PFSK-1 (cell line): Measurements from ENCODE around the gene ARR3.

ENCODE experiments used
- FOXP2 ChIP-seq: optimal IDR thresholded peaks from 2 replicates; pipeline ENCODE3; 2011; ENCODE audit warnings: borderline replicate concordance, control low read depth, inconsistent platforms; ENCODE audit not compliant: insufficient read depth; ENCODE audit errors: extremely low read length, extremely low read depth
- POLR2AphosphoS5 ChIP-seq: IDR thresholded peaks from 2 replicates; pipeline ENCODE4 v1.6.1; 2012; ENCODE audit warnings: low read depth, mild to moderate bottlenecking, control low read depth, low read length, moderate library complexity
- SIN3A ChIP-seq: IDR thresholded peaks from 2 replicates; pipeline ENCODE4 v1.6.1; 2012; ENCODE audit warnings: mild to moderate bottlenecking, low read length, moderate library complexity, borderline replicate concordance; ENCODE audit not compliant: insufficient read depth
- TAF1 ChIP-seq: IDR thresholded peaks from 2 replicates; pipeline ENCODE4 v1.6.1; 2012; ENCODE audit warnings: low read length, control low read depth, borderline replicate concordance; ENCODE audit not compliant: insufficient read depth
- TF ChIP-seq, protein P1 (sequence below), 2 experiments: IDR thresholded peaks; 2 replicates each; pipeline versions ENCODE4 v1.6.1 to v1.8.0; 2011 to 2012; ENCODE audit warnings: low read depth in 2 of 2, low read length in 2 of 2, control low read depth in 1 of 2, inconsistent platforms in 1 of 2, mild to moderate bottlenecking in 1 of 2, moderate library complexity in 1 of 2; ENCODE audit not compliant: insufficient read depth in 1 of 2

DNA sequence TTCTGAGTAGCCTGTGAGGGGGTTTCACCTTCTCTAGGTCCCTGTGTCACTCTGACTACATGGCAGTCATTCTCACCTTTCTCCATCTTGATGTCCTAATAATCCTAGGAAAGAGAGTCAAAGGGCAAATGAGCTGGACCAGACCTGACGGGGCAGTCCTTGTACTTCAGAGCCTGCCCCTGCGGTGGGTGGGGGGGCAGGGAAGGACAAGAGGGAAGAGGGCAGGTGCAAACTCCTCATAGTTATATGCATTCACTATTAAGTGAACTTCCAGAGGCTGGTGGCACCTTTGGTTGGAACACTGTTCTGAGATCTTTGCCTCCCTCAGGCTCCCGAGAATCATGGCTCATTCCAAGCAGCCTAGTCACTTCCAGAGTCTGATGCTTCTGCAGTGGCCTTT is 33.8 kb upstream of the ARR3 start, which contains the start of gene AWAT1:
- TF ChIP-seq SIN3A = no peak
- TF ChIP-seq, protein P1, sequence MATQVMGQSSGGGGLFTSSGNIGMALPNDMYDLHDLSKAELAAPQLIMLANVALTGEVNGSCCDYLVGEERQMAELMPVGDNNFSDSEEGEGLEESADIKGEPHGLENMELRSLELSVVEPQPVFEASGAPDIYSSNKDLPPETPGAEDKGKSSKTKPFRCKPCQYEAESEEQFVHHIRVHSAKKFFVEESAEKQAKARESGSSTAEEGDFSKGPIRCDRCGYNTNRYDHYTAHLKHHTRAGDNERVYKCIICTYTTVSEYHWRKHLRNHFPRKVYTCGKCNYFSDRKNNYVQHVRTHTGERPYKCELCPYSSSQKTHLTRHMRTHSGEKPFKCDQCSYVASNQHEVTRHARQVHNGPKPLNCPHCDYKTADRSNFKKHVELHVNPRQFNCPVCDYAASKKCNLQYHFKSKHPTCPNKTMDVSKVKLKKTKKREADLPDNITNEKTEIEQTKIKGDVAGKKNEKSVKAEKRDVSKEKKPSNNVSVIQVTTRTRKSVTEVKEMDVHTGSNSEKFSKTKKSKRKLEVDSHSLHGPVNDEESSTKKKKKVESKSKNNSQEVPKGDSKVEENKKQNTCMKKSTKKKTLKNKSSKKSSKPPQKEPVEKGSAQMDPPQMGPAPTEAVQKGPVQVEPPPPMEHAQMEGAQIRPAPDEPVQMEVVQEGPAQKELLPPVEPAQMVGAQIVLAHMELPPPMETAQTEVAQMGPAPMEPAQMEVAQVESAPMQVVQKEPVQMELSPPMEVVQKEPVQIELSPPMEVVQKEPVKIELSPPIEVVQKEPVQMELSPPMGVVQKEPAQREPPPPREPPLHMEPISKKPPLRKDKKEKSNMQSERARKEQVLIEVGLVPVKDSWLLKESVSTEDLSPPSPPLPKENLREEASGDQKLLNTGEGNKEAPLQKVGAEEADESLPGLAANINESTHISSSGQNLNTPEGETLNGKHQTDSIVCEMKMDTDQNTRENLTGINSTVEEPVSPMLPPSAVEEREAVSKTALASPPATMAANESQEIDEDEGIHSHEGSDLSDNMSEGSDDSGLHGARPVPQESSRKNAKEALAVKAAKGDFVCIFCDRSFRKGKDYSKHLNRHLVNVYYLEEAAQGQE (IDR thresholded peaks at IDR 0.05; ENCODE audit: insufficient read depth in 1 of 2, low read depth in 2 of 2, low read length in 2 of 2) = no peak
- no peak for TF ChIP-seq POLR2AphosphoS5
- TF ChIP-seq TAF1 = no peak
- no peak for TF ChIP-seq FOXP2
